Activated CD4-positive, CD25-positive, alpha-beta regulatory T cell treated with anti-CD3 and anti-CD28 coated beads, Interleukin-2, amount 50 U/mL, for 24 hours (primary cell): Measurements from ENCODE around the gene CYB561.

Experiments used
- ATAC-seq, 2 donors: fragments of 150-1000 bp; cut with Tn5 transposase; one replicate each; pipeline ENCODE4 v1.10.0; 2021; ENCODE audit warnings: mild to moderate bottlenecking in 1 of 2, moderate library complexity in 1 of 2

CYB561 gene

GRCh38 chr17:63405741-63406261 is 40.3 kb downstream of the CYB561 start:
- ATAC-seq: peak; percentile 29 to 54

- ATAC-seq: no peak
Observed at GRCh38 chr17:63405020-63405419, 41.1 kb downstream of the CYB561 start.

- no peak for ATAC-seq
Observed at GRCh38 chr17:63402431-63403212, 43.5 kb downstream of the CYB561 start.

- no peak for ATAC-seq
Observed at GRCh38 chr17:63399856-63400255, 46.2 kb downstream of the CYB561 start.

- no peak for ATAC-seq
Observed at GRCh38 chr17:63399316-63399715, 46.8 kb downstream of the CYB561 start.

- ATAC-seq: no peak
Observed at GRCh38 chr17:63398680-63399079, 47.4 kb downstream of the CYB561 start.

- ATAC-seq: no peak
Observed at GRCh38 chr17:63395075-63395805, 50.9 kb downstream of the CYB561 start.

GRCh38 chr17:63390090-63390489 is 56.0 kb downstream of the CYB561 start:
- ATAC-seq: no peak

- no peak for ATAC-seq
Observed at GRCh38 chr17:63387656-63388340, 58.3 kb downstream of the CYB561 start.

GRCh38 chr17:63382826-63383225 is 63.3 kb downstream of the CYB561 start:
- ATAC-seq: no peak
